A549 (cell line): ENCODE measurements around the gene TKFC.

Experiments used
- BHLHE40 ChIP-seq: IDR thresholded peaks from 2 replicates; pipeline ENCODE4 v1.6.1; 2012; ENCODE audit warnings: low read depth, low read length, inconsistent platforms
- CTCF ChIP-seq: fragments of >200 bp; sonication (Bioruptor Twin); formaldehyde crosslinking; IDR thresholded peaks from 3 replicates; pipeline ENCODE4 v1.5.1; 2016
- FOSB ChIP-seq: fragments of 250-450 bp; sonication (Bioruptor Pico); IDR thresholded peaks from 2 replicates; pipeline ENCODE4 v1.5.0; 2020; ENCODE audit warnings: mild to moderate bottlenecking, moderate library complexity
- POLR2A ChIP-seq: IDR thresholded peaks from 2 replicates; pipeline ENCODE4 v1.6.1; 2012; ENCODE audit warnings: mild to moderate bottlenecking, low read length
- SMC3 ChIP-seq: fragments of >200 bp; sonication (Bioruptor Twin); formaldehyde crosslinking; IDR thresholded peaks from 3 replicates; pipeline ENCODE4 v1.6.1; 2018; ENCODE audit warnings: inconsistent platforms

- TF ChIP-seq SMC3 (no peak), CTCF (no peak), FOSB (no peak), POLR2A (no peak), BHLHE40 (no peak)
These were observed 5.4 kb upstream of the TKFC start for GRCh38 chr11:61327669-61328071.
